ENCODE results near the gene MEN1.
A peak's percentile ranks its signal among the peaks of the same experiment; 100 is the strongest.

Gene MEN1

GRCh38 chr11:64778473-64779298, 31.7 kb downstream of the MEN1 start, which contains the start of gene SF1:
TSS of gene SF1 (minus strand) at chr11:64778542. CDS start at chr11:64778392, 150 bp downstream.
- peak; percentile 100 for DNase-seq

- no peak for DNase-seq
These were observed 32.2 kb downstream of the MEN1 start for GRCh38 chr11:64778223-64778472.

- DNase-seq, result peak; percentile 82 to 84
These were observed 32.7 kb downstream of the MEN1 start for GRCh38 chr11:64777449-64778222.

DNA sequence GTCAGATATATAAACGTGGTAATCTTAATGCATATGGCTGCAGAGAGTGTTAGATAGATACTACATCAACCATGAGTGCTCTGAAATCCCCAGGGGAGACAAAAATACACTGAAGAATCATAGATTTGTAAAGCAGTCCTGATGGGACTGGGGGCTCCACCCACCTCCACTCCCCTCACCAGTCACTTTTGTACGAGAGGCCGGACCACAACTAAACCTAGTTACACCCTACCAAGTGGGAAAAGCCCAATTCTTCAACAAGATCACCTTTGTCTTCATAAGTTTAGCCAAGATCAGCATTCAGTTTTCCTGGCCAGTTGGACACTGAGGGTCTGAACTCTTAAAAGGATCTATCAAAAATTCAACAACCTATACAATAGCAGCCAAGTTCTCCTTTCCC, 33.5 kb downstream of the MEN1 start:
- no peak for DNase-seq

- DNase-seq, result no peak
These were observed 33.9 kb downstream of the MEN1 start for GRCh38 chr11:64776425-64776824.

DNA sequence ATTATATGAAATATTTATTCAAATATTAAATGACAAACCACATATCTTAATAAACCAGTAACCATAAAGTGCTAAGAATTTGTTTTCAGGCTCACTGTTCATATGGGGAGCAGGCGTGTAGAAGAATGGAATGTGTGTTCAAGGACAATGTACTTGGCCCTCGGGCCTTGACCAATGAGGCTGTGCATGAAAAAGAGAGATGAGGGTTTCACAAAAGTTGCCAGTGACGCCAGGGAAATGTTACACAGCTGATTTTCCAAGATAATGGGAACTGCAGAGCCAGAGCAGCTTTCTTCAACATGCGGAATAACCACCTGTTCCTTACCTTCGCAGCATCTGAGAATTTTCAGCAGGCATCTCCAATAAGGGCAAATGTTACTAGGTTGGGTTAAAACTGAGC, 36.2 kb downstream of the MEN1 start:
- no peak for DNase-seq

- no peak for DNase-seq
These were observed 37.9 kb downstream of the MEN1 start for GRCh38 chr11:64772303-64773018.

DNA sequence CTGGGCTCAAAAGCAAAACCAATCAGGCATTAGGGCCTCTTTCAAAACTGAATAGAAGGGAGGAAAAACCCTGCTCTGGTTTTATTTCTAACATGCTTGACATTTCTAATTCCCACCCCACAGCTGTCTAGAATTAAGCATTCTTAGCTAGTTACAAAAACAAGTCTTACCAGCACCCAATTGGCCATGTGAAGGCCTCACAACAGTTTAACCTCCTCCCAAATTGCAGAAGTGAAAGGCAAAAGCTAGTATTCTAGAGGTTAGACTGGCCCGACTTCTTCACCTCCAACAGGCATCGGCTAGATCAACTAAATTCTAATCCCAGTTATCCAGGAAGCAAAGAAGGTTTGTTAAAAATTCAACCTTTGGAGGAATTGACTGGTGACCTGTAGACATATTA, 38.5 kb downstream of the MEN1 start:
- no peak for DNase-seq

- DNase-seq, result no peak
These were observed 40.2 kb downstream of the MEN1 start for GRCh38 chr11:64770120-64770519.

DNA sequence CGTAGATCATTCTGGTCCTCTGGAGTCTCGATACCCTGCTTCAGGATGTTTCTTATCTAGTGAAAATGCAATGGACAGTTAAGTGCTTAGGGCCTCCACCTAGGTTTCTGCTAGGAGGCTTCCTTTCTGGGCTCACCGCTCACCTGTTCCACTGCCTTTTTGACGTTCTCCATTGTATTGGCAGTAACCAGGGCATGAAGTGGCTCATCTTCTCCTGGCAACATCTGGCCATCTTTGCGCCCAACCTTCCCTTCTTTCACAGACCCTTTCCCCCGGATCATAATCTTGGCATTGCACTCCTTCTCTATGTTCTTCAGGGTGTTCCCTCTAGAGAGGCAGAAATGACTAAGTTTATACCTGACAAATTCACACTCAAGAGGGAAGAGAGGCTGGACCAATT, 41.1 kb downstream of the MEN1 start:
- DNase-seq, result no peak

DNA sequence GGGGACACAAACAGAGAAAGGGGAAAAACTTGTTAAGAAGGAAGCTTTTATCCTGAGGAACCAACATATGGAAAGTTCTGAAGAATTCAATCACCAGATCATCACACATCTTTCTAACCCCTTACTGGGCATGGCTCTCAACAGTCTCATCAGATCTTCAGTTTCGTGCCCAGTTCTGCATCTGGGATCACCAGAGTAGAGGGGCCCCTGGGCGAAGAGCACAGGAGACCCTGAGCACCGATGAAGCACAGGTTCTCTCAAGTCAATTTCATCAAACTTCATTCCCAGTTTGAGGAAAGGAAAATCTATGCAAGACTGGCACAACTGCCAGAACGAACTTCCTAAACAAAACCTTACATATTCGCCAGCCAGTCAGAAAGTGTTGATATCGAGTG, 42.1 kb downstream of the MEN1 start:
- DNase-seq, result no peak

DNA sequence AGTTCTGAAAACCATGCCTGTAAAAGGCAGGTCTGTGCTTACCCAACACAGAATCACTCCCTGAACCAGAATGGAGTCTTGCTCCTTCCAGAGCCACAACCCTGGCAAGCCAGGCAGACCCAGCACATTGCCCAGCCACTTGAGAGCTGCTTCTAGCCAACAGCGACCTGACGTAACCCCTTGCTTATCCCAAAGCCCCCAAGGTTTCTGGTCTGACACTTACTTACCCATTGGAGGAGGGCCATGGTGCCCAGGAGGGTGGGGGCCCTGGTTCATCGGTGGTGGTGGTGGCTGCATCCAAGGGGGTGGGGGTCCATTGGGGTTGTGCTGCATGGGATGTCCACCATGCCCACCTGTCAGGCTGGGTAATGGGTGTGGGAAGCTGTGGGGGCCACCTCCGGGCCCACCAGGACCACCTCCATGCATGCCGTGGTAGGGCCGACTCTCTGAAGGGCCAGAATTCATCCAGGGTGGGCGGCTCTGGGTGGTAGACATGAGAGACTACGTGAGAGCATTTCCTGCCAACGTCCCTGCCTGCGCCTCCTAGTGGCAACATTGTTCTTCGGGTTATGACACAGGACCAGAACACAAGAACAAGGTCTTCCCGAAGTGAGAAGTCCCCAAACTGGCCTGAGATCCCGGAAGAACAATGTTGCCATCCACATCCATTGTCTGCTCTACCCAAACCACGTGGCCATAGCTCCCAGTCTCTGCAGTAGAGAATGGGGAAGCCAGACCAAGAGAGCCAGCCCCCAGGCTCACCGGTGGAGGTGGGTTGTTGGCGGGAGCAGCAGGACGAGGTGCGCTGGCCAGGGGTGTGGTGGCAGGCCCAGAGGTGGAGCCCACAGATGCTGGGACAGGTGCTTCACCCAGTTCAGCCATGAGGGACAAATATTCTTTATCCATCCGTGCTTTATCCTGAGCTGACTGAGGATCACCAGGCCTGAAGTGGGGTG, 42.7 kb downstream of the MEN1 start:
- DNase-seq, result peak; percentile 77 to 85

GRCh38 chr11:64766881-64767280, 43.5 kb downstream of the MEN1 start:
- DNase-seq, result no peak

GRCh38 chr11:64765851-64766665, 44.3 kb downstream of the MEN1 start:
- DNase-seq, result no peak

DNA sequence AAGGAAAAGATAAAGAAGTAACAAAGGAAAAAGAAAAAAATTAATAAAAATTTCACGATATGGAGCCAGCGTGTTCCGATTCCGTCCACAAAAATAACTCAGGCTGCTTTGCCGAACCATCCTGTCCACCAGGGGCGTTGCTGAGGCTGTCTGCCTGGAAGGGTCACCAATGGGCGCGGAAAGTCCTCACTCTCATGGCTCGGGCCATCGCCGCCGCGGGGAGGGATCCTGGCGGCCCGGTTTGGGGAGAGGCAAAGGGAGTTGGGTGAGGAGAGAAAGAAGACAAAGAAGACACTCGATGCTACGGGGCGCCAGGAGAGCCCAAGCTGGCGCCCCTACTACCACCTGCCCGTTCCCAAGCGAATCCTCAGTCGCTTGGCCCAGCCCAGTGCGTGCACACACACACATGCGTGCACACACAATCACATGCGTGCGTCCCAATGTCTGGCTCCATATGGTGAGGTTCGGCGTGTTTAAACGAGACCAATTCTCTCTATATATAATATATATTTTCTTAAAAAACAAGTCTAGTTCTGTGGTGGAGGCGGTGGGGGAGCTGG, 45.0 kb downstream of the MEN1 start:
- no peak for DNase-seq

DNA sequence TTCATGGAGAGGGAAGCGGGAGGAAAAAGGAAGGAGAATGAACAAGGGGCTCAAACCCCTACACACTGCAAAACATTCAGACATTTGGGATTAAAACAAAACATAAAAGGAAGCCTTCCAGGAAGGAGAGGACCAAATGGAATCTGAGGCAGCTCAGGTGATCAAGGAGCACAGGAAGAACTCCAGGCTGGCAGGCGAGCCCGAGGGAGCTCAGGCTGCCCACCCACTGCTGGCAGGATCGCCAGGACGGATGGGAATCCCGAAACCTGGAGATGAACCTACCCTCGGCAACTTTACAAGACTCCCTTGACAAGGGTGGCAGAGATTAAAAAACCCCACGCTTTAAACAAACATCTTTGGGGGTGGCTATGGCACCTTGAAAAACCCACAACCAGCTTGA, 45.6 kb downstream of the MEN1 start:
- DNase-seq, result no peak

DNA sequence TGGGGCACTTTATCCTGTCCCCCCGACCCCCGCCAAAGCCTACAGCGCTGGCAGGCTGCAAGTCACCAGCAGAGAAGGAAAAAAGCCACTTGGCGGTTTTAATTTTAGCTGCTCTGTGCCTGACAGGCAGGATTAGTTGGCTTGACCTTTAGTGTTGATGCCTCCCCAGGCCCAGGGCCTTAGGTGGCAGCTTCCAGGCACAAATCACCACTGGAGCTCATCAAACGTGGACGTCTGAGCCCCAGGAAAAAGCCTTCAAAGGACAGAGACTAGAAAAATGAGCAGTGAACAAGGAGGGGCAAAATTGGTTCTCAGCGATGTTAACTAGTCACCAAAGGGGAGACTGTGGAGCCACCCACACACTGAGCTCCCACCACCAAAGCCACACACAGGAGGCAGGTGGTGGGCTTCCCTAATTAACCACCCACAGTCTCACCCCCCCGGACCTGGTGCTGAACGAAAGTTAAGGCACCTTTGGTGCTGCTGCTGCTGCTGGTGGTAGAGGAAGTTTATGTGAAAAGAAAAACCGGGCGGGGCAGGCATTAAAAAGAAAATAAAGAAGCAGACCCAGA, 46.2 kb downstream of the MEN1 start:
- peak; percentile 74 for DNase-seq

GRCh38 chr11:64763526-64764039, 46.8 kb downstream of the MEN1 start:
- peak in 1 of 2 donors; percentile 39 for DNase-seq

DNA sequence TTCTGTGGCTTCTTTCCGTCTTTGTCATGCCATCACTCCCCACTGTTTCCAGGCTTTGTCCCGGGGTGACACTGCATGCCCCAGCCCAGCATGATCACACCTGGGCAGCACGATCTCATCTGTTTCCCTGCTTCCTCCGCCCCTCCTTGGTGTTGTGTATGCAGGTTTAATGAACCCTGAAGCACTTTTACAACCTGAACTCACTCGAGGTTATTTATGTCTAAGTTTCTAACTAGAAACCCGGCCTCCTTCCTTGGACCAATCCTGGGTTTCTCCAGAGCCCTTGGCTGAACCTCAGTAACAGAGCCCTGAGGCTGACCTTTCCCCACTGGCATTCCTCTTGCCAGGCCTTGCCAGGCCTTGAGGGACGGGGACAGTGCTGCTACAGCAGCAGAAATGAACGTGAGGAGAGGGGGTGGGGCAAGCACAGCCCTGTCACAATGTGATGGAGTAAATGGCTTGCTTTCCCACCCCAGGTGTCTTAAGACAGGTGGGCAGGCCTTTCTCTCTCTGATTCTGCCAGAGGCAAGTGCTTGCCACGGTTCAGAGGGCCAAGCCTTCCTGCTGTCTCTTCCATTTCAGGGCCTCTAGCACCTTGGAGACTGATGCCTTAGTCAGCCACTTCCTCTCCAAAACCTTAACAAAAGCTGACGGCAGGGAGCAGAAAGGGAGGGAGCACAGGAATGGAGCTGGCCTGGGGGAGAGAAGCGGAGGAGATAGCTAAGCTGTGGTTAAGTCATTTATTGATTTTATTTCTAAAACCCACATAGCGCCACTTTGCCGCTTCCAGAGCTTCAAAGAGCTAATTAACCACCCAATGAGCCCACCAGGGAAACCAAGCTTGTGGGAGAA, 47.5 kb downstream of the MEN1 start:
- DNase-seq, result peak in 1 of 2 donors; percentile 48

GRCh38 chr11:64762277-64762673, 48.1 kb downstream of the MEN1 start:
- DNase-seq, result peak; percentile 34 to 36
